Kidney tubule cell (primary cell): ENCODE measurements around the gene RAI14.
"Not testable (repeated sequence)": the region's sequence is repeated elsewhere in the genome, so short reads cannot be mapped to it uniquely, and the experiment has no call there.

Experiments
- DNase-seq: peaks from one replicate; pipeline ENCODE4 v3.0.0-alpha.2; 2018; ENCODE audit warnings: low spot score

Gene RAI14

GRCh38 chr5:34699155-34700077, 43.3 kb downstream of the RAI14 start:
- no peak for DNase-seq

DNA sequence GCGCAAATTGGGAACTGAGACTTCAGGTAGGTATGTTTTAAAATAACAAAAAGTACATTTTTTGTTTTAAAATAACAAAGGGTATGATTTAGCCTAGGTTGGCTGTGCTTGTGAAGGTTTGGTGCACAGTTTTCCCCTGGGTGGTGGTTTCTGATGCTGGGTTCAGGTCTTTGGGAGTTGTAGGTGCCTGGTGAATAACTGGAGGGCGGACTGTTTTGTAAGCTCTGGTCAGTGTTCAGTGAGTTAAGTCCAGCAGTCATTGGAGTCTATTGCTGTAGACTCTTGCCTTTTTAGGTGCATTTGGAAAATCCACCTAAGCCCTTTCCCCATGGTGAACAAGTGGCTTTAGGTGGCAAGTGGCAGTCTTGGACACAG, 43.9 kb downstream of the RAI14 start:
- no peak for DNase-seq

GRCh38 chr5:34701442-34701841, 45.3 kb downstream of the RAI14 start:
- DNase-seq, result not testable (repeated sequence)

DNA sequence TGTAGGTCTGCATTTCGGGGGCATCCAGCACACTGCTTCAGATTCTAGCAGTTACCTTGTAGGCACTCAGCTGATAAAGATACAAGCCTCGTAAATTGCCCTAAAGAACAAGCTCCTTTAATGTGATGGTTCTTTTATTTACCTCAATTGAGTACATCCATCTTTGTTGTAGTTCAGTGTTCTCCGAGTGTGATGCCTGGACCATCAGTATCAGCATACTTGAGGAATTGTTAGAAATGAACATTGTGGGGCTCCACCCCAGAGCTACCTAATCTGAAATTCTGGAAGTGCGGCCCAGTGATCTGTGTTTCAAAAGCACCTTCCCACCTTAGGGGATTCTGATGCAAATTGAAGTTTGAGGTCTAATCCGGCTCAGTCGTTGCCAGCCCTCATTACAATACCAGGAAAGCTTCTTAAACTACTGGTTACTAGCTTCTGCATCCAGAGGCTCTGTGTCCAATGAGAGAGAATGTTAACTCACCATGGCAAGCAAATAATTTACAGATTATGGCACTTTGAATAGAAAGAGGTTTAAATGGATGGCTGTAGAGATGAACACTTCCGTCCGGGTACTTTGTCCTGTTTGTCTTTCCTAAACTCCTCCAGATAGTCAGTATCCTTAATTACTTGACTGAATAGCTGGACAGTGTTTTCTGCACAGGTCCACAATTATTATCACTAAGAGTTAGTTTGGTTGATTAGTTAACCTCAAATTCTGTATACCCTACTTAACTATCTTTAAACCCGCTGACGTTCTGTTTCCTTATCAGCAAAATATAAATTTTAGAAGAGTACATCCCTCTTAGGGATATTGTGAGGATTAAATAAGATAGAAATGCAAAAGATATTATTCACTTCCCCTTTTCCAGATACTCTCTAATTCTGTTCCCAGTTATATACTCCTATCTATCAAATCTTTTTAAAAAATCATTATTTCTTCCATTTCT, 47.9 kb downstream of the RAI14 start:
- no peak for DNase-seq

DNA sequence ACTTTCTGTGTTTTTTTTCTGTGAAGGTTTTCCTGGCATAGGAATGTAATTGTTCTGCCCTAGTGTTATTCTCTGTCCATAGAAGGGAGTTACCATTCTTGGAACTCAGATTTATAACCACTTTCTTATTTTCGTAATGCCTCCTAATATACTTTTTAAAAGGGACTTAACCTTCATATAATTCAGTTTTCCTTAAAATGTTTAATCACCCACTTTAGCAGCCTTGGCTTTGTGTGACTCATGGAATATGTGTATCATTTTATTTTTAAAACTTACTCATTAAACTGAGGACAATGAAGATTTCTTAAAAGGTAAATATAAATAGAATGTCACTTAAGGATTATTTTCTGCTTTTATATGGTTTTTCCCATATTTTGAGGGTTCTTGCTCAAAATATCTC, 50.0 kb downstream of the RAI14 start:
- no peak for DNase-seq

DNA sequence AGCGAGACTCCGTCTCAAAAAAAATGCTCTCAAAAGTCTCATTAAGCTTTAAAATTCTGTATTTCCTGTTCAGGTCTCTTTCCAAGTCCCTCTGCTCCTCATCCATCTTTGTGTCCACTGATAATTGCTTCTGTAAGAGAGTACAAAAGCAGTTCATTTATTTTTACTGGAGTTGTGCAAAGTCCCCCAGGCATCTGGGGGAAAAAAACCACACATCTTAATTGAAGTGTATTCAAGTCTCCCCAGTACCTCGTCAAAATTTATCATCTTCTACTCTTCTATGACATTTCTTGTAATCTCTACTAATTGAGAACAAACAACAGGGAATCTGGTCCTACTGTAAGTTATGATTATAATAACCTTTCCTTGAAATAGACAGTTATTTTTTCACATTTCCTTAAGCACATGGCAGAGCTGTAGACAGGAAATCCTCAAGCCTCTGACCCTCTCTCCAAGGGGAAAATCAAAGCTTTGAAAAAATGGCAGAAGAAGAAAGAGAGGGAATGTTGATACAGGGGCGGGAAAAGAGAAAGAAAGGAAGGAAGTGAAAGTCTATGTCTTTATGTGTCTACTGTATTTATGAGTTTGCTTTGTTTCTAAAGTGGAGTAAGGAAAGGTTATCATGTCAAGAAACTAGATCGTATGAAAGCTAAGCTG, 51.5 kb downstream of the RAI14 start:
- no peak for DNase-seq

- no peak for DNase-seq
Measured at GRCh38 chr5:34708777-34709176, 52.6 kb downstream of the RAI14 start.

DNA sequence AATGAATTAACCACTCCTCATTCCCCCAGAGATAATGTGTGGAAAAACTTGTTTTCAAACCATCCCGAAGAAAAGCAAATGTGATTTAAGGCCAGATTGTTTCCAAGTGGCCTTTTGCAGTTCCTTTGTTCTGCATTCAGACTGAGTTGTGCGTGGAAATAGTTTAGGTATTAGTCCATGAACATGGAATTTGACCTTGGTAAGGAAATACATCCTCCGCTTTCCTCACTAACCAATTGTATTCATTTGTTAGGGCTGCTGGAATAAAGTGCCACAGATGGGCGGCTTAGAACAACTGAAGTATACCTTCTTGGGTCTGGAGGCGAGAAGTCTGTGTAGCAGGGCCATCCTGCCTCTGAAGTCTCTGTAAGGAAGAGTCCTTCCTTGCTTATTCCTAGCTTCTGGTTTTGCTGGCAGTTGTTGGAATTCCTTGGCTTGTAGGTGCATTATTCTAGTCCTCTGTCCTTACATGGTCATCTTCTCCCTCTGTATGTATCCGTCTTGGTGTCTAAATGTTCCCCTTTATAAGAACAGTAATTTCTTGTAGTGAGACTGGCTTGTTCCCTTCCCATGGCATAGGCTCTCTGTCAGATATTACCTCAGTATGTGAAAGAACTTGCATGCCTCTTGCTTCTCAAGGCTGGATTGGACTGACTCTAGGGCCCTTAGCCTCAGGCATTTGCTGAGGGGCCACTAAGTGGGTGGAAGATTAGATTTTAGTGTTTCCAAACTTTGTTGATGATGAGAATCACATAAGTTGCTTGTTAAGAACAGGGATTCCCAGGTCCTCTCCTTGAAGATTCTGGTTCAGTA, 53.9 kb downstream of the RAI14 start:
- peak; percentile 91 for DNase-seq

DNA sequence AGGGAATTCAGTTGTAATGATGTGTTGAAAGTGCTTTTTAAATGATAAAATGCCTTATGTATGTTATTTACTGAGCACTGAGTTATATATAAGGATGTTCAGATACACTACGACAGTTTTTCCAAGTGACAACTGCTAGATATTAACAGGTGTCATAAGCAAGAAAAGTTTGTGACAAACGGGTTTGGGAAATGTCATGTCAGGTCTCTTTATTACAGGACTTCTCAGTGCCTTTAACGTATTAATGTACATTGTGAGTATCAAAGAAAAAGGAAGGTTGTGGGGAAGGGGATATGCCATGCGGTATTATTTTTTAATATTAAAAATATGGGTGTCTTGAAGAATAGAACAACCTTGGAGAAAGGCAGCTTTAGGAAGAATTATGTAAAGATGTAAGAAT, 56.4 kb downstream of the RAI14 start:
- DNase-seq, result no peak

DNA sequence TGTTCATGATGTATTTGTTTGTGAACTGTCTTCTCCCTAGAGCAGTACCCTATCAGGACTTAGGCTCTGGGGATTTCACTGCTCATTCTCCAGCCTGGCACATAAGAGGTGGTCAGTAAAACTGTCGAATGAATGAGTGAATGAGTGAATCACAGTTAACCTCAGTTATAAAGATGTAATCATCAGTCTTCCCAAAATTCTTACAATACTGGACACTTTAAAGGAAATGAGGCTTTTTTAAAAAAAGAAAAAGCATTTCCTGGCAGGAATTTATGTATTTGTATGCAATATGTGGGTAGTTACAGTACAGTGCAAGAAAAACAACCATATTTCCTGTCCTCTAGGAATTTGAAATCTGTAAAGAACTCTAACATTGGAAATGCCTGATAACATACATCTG, 59.6 kb downstream of the RAI14 start:
- no peak for DNase-seq

- DNase-seq, result no peak
Measured at GRCh38 chr5:34716986-34717385, 60.9 kb downstream of the RAI14 start.

DNA sequence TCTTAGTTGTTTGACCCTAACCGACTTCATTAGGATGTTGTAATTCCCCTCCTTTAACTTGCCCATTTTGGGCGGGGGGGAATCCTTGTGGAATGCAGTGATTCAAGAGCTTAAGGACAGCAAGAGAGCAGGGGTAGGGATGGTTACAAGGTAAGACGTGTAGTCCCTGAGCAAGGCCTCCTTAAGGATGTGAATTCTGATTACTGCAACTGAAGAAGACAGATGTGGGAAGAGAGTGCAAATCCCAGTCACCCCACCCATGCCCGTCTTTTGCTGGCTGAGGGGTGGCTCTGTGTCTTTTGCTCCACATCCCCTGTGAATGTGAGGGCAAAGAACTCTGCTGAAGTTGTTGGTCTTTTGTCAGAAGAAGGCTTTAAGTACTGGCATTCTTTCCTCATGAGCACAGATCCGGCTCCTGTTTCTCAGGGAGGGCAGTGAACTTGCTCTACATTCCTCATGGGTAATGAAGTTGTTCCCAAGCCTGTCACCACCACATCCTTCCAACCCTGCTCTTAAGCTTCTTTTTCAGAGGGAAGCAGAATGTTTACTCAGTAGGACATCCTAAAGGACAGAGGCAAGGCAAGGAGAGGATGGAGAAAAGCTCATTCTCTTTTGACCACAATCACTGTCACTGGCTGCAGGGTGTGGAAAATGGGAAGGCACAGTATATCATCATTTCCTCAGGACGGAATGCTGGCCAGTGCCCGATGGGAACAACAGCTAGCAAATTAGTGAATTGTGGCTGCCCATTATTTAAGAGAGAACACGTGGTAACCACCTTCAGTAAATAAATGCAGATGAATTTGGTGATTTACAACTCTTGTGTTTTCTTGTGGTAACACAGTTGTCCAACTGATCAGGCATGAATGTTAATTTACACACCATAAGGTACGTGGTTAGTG, 61.5 kb downstream of the RAI14 start:
- peak; percentile 99 for DNase-seq

- DNase-seq, result no peak
Measured at GRCh38 chr5:34718516-34718915, 62.4 kb downstream of the RAI14 start.

DNA sequence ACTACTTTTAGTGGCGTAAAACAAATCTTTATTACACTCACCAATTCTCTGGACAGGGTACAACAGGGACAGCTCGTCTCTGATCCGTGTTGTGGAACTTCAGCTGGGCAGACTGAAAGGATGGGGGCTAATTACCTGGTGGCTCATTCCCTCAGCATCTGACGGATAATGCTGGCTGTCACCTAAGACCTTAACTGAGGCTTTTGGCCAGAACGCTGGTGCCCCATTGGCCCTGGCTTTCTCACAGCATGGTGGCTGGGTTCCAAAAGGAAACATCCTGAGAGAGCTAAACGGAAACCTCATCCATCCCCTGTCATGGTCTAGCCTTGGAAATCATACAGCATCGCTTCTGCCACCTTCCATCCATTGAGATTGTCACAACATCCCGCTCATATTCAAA, 62.9 kb downstream of the RAI14 start:
- DNase-seq, result no peak

DNA sequence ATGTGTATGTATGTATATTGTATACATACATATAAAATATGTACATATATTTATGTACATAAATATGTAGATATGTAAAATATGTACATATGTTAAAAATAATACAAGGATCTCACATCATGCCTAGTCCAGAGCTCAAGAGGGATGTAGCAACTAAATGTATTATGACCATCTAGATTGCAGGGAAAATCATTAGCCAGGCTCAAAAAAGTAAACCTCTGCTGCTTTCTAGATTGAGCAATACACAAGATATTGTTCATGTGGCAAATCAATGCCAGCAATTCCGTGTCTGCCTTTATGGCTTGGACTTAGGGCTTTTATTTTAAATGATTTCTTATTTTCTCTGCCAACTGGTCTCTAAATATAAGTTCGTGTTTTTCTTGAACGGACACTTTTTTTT, 65.2 kb downstream of the RAI14 start:
- DNase-seq, result no peak

DNA sequence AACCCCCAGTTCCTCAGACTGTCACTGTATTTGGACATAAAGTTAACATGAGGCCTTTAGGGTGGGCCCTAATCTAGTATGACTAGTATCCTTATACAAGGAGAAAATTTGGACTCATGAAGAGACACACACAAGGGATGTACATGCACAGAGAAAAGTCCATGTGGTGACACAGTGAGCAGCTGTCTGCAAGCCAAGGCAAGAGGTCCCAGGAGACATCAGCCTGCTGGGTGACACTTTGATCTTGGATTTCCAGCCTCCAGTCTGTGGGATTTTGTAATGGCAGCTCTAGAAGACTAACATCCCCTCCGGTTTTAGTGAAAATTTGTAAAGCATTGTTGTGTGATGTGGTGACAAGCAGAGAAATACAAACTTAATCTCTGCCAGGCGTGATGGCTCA, 66.1 kb downstream of the RAI14 start:
- no peak for DNase-seq

GRCh38 chr5:34724741-34725140, 68.6 kb downstream of the RAI14 start:
- no peak for DNase-seq

DNA sequence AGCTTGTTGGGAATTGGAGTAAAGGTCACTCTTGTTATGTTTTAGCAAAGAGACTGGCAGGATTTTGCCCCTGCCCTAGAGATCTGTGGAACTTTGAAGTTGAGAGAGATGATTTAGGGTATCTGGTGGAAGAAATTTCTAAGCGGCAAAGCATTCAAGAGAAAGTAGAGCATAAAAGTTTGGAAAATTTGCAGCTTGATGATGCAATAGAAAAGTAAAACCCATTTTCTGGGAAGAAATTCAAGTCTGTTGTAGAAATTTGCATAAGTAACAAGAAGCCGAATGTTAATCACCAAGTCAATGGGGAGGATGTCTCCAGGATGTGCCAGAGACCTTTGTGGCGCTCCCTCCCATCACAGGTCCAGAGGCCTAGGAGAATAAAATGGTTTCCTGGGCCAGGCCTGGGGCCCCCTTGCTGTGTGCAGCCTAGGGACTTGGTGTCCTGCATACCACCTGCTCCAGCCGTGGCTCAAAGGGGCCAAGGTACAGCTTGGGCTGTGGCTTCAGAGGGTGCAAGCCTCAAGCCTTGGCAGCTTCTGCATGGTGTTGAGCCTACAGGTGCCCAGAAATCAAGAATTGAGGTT, 71.1 kb downstream of the RAI14 start:
- not testable (repeated sequence) for DNase-seq

DNA sequence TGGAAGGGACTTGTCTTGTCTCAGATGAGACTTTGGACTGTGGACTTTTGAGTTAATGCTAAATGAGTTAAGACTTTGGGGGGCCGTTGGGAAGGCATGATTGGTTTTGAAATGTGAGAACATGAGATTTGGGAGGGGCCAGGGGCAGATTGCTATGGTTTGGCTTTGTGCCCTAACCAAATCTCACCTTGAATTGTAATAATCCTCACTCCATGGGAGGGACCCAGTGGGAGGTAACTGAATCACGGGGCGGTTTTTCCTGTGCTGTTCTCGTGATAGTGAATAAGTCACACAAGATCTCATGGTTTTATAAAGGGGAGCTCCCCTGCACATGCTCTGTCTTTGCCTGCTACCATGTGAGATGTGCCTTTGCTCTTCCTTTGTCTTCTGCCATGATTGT, 72.1 kb downstream of the RAI14 start:
- peak; percentile 57 for DNase-seq
